GM12878 (cell line): ENCODE measurements around the gene PTPRU. TPM values are rescaled to one million over a fixed set of nuclear protein-coding genes. Genes with fewer than 3 reads are reported as not detected.

Source experiments
- ATAC-seq: fragments of 200-7000 bp; cut with Tn5 transposase; 3 replicates; pipeline ENCODE4 v1.9.1; 2020; ENCODE audit warnings: mild to moderate bottlenecking, moderate library complexity
- BruUV-seq: library from RNA; stranded (reverse); fragments of 400-500 nt; replicated peaks from 2 replicates; lab custom pipeline; 2021; lab: Mats Ljungman, UMichigan
- CTCF ChIA-PET: fragments of 300-600 bp; sonication (Branson Sonifier 250); formaldehyde crosslinking; extraction: SDS; loops from one replicate; lab custom pipeline; 2021; ENCODE audit warnings: inconsistent platforms; lab: Yijun Ruan, JAX
- POLR2A ChIA-PET: fragments of 350-600 bp; formaldehyde crosslinking; extraction: SDS; loops from one replicate; lab custom pipeline; 2021; ENCODE audit warnings: inconsistent platforms; lab: Charles Lee
- RAD21 ChIA-PET: fragments of 300-600 bp; sonication (Branson Sonifier 250); formaldehyde crosslinking; loops from one replicate; lab custom pipeline; 2023; ENCODE audit warnings: antibody characterized with exemption; ENCODE audit not compliant: unreplicated experiment; lab: Charles Lee
- SMC1A ChIA-PET: fragments of 300-600 bp; sonication (Branson Sonifier 250); formaldehyde crosslinking; loops from one replicate; lab custom pipeline; 2023; ENCODE audit not compliant: unreplicated experiment, uncharacterized antibody; lab: Charles Lee
- DNase-seq: peaks from one replicate; pipeline ENCODE4 v3.0.0-alpha.2; 2011; ENCODE audit warnings: low read depth, low spot score
- FAIRE-seq: peaks from 3 replicates; lab custom pipeline; 2011; peaks lifted over from hg19 to GRCh38; lab: Jason Lieb, UNC
- H2AFZ ChIP-seq: 2 replicates; pipeline ENCODE4 v1.6.0; 2011; ENCODE audit warnings: low read depth, low read length, control low read depth; ENCODE audit not compliant: control insufficient read depth
- H3K27ac ChIP-seq: 2 replicates; pipeline ENCODE4 v1.5.1; 2011; ENCODE audit warnings: control low read depth; ENCODE audit not compliant: control insufficient read depth, insufficient read depth
- H3K27me3 ChIP-seq, 2 experiments: replicated peaks in 1 of 2; 2 replicates each; pipeline versions ENCODE4 v1.6.0 to v1.6.1; 2011; ENCODE audit warnings: low read length in 1 of 2; ENCODE audit not compliant: control insufficient read depth in 2 of 2, insufficient read depth in 2 of 2
- H3K36me3 ChIP-seq, 2 experiments: 2 replicates each; pipeline ENCODE4 v1.5.1; 2011; ENCODE audit warnings: low read length in 1 of 2; ENCODE audit not compliant: control insufficient read depth in 2 of 2, insufficient read depth in 2 of 2
- H3K4me1 ChIP-seq: 2 replicates; pipeline ENCODE4 v1.6.1; 2011; ENCODE audit warnings: mild to moderate bottlenecking, low read length, moderate library complexity, mixed read lengths; ENCODE audit not compliant: control insufficient read depth, insufficient read depth
- H3K4me2 ChIP-seq: 2 replicates; pipeline ENCODE4 v1.6.0; 2011; ENCODE audit warnings: control low read depth; ENCODE audit not compliant: control insufficient read depth, insufficient read depth
- H3K4me3 ChIP-seq: fragments of 200-600 bp; sonication (generic); 2 replicates; pipeline ENCODE4 v1.5.1; 2016
- H3K79me2 ChIP-seq: 2 replicates; pipeline ENCODE4 v1.6.0; 2011; ENCODE audit warnings: low read length; ENCODE audit not compliant: control insufficient read depth, insufficient read depth
- H3K9ac ChIP-seq: 2 replicates; pipeline ENCODE4 v1.8.0; 2011; ENCODE audit warnings: low read length, control low read depth, mixed read lengths; ENCODE audit not compliant: control insufficient read depth, insufficient read depth
- H3K9me3 ChIP-seq: replicated peaks from 3 replicates; pipeline ENCODE4 v1.5.1; 2011; ENCODE audit warnings: mild to moderate bottlenecking, low read length; ENCODE audit not compliant: control insufficient read depth, insufficient read depth
- H4K20me1 ChIP-seq: 2 replicates; pipeline ENCODE4 v1.6.0; 2011; ENCODE audit not compliant: control insufficient read depth, insufficient read depth
- CREB1 ChIP-seq: IDR thresholded peaks from 2 replicates; pipeline ENCODE4 v1.6.1; 2012; ENCODE audit warnings: low read depth, mild to moderate bottlenecking, inconsistent platforms
- CREM ChIP-seq: IDR thresholded peaks from 2 replicates; pipeline ENCODE4 v1.6.1; 2014; ENCODE audit warnings: antibody characterized with exemption, low read depth
- EGR1 ChIP-seq, 2 experiments: IDR thresholded peaks; 1 replicate in 1 of 2; 2 replicates in 1 of 2; pipeline ENCODE4 v1.6.1; 2011 to 2012; ENCODE audit warnings: low read depth in 2 of 2, low read length in 2 of 2, borderline replicate concordance in 1 of 2, mild to moderate bottlenecking in 1 of 2, moderate library complexity in 1 of 2
- EP300 ChIP-seq, 2 experiments: fragments of 150-350 bp in 1 of 2; IDR thresholded peaks; 2 replicates each; pipeline ENCODE4 v1.6.1; 2011 to 2012; ENCODE audit warnings: low read depth in 2 of 2, low read length in 2 of 2, borderline replicate concordance in 1 of 2, improper control_type of control experiment in 1 of 2, inconsistent platforms in 1 of 2; ENCODE audit not compliant: control insufficient read depth in 1 of 2
- IKZF2 ChIP-seq, 2 experiments: fragments of 450-650 bp; IDR thresholded peaks; 2 replicates each; pipeline ENCODE4 v1.6.1; 2017; ENCODE audit warnings: mild to moderate bottlenecking in 2 of 2, moderate library complexity in 2 of 2
- MEF2A ChIP-seq: IDR thresholded peaks from 2 replicates; pipeline ENCODE4 v1.6.1; 2011; ENCODE audit warnings: low read depth, mild to moderate bottlenecking, low read length, moderate library complexity; ENCODE audit not compliant: insufficient read depth
- POU2F2 ChIP-seq: IDR thresholded peaks from 3 replicates; pipeline ENCODE4 v1.6.1; 2011; ENCODE audit warnings: low read depth, mild to moderate bottlenecking, low read length, borderline replicate concordance
- RFX5 ChIP-seq: IDR thresholded peaks from 2 replicates; pipeline ENCODE4 v1.6.1; 2011; ENCODE audit warnings: low read depth, low read length, improper control_type of control experiment
- RUNX3 ChIP-seq: IDR thresholded peaks from 2 replicates; pipeline ENCODE4 v1.6.1; 2012; ENCODE audit warnings: low read length, inconsistent platforms
- SIX5 ChIP-seq: IDR thresholded peaks from 2 replicates; pipeline ENCODE4 v1.6.1; 2011; ENCODE audit warnings: mild to moderate bottlenecking, low read depth, low read length, moderate library complexity; ENCODE audit not compliant: severe bottlenecking
- TARDBP ChIP-seq: IDR thresholded peaks from 2 replicates; pipeline ENCODE4 v1.6.1; 2016; ENCODE audit warnings: borderline replicate concordance
- ZNF384 ChIP-seq: IDR thresholded peaks from 2 replicates; pipeline ENCODE4 v1.6.1; 2012; ENCODE audit warnings: low read depth, mild to moderate bottlenecking, low read length, improper control_type of control experiment, borderline replicate concordance
- WGBS: methylation state at CpG from one replicate; pipeline ENCODE4 v1.1.6; 2016; ENCODE audit warnings: low lambda C conversion rate; ENCODE audit not compliant: insufficient replicate concordance, insufficient coverage; ENCODE audit errors: missing lambda C conversion rate; 5-methylcytosine and 5-hydroxymethylcytosine counted together
- in situ Hi-C: fragments of 300-500 bp; cut with MboI; formaldehyde crosslinking; loops from 9 replicates; pipeline ENCODE4 v1.14.3; 2018; ENCODE audit warnings: mixed read lengths
- intact Hi-C: fragments of 100-400 bp; cut with micrococcal nuclease; formaldehyde crosslinking; loops from one replicate; pipeline ENCODE4 v1.14.2; 2022; ENCODE audit not compliant: unreplicated experiment
- polyA plus RNA-seq, 11 experiments: library from polyadenylated mRNA; depleted of rRNA in 4 of 11; unstranded in 6 of 11; stranded (reverse) in 5 of 11; fragments of >200 nt; fragmentation: Nextera tagmentation in 4 of 11; fragmentation: Illumina TruSeq in 1 of 11; extraction: Ambion mirVana in 4 of 11; extraction: Trizol in 1 of 11; gene quantifications; 1 replicate in 1 of 11; 2 replicates in 10 of 11; pipeline versions ENCODE4 v1.2.1 to v1.2.3, GENCODE V29; 2011 to 2016; ENCODE audit warnings: inconsistent platforms in 2 of 11, missing spikeins in 2 of 11, low read depth in 1 of 11
- total RNA-seq, 4 experiments: library from RNA; depleted of rRNA in 3 of 4; stranded (reverse); fragments of >200 nt in 3 of 4; fragmentation: Illumina TruSeq in 1 of 4; extraction: Trizol in 1 of 4; gene quantifications; 2 replicates each; pipeline versions ENCODE4 v1.2.1 to v1.2.3, GENCODE V29; 2013 to 2021
- TF ChIP-seq, protein P1 (sequence below): IDR thresholded peaks from 2 replicates; pipeline ENCODE4 v1.6.1; 2012; ENCODE audit warnings: low read depth, low read length, improper control_type of control experiment
- TF ChIP-seq, protein P2 (sequence below): IDR thresholded peaks from 2 replicates; pipeline ENCODE4 v1.6.1; 2012; ENCODE audit warnings: low read length, inconsistent platforms
- TF ChIP-seq, protein P3 (sequence below): fragments of 450-650 bp; IDR thresholded peaks from 2 replicates; pipeline ENCODE4 v1.6.1; 2017; ENCODE audit warnings: mild to moderate bottlenecking, low read depth, inconsistent platforms; ENCODE audit not compliant: poor library complexity, severe bottlenecking

The PTPRU gene
- total and polyA plus RNA-seq, 10 of the 15 experiments (the other 5 are each of a cell fraction or from before 2014, with no cell fraction given) = 0.04 to 2.5 (median 0.73) TPM

- Histone ChIP-seq H3K4me3 (no peak overlapping the region), H3K9me3 (no peaks in the 10 kb centered on the region), H3K4me1 (no peaks in the 10 kb centered on the region), H3K27me3 (no peaks in the 10 kb centered on the region), H3K36me3 (no peaks in the 10 kb centered on the region), H3K27ac (no peak overlapping the region), H3K9ac (no peak overlapping the region), H3K79me2 (no peaks in the 10 kb centered on the region), H3K4me2 (no peak overlapping the region), H2AFZ (no peak overlapping the region), H4K20me1 (no peaks in the 10 kb centered on the region)
- ChIA-PET RAD21 (no interaction called here), POLR2A (no interaction called here), CTCF (no interaction called here), SMC1A (no interaction called here)
- intact Hi-C loops (no loop called here), in situ Hi-C loops (no loop called here)
- WGBS = 48% methylated on average over 10 of the region's 10 CpGs
- ATAC-seq (no peak), DNase-seq (no peak), FAIRE-seq (no peak)
- TF ChIP-seq, protein P1, sequence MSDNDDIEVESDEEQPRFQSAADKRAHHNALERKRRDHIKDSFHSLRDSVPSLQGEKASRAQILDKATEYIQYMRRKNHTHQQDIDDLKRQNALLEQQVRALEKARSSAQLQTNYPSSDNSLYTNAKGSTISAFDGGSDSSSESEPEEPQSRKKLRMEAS = no peak
- TF ChIP-seq TARDBP = no peak
- no peak for TF ChIP-seq ZNF384
- no peak for TF ChIP-seq RFX5
- no peak for TF ChIP-seq RUNX3
- TF ChIP-seq POU2F2 = no peak
- TF ChIP-seq, protein P2, sequence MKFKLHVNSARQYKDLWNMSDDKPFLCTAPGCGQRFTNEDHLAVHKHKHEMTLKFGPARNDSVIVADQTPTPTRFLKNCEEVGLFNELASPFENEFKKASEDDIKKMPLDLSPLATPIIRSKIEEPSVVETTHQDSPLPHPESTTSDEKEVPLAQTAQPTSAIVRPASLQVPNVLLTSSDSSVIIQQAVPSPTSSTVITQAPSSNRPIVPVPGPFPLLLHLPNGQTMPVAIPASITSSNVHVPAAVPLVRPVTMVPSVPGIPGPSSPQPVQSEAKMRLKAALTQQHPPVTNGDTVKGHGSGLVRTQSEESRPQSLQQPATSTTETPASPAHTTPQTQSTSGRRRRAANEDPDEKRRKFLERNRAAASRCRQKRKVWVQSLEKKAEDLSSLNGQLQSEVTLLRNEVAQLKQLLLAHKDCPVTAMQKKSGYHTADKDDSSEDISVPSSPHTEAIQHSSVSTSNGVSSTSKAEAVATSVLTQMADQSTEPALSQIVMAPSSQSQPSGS = no peak
- no peak for TF ChIP-seq SIX5
- TF ChIP-seq, protein P3, sequence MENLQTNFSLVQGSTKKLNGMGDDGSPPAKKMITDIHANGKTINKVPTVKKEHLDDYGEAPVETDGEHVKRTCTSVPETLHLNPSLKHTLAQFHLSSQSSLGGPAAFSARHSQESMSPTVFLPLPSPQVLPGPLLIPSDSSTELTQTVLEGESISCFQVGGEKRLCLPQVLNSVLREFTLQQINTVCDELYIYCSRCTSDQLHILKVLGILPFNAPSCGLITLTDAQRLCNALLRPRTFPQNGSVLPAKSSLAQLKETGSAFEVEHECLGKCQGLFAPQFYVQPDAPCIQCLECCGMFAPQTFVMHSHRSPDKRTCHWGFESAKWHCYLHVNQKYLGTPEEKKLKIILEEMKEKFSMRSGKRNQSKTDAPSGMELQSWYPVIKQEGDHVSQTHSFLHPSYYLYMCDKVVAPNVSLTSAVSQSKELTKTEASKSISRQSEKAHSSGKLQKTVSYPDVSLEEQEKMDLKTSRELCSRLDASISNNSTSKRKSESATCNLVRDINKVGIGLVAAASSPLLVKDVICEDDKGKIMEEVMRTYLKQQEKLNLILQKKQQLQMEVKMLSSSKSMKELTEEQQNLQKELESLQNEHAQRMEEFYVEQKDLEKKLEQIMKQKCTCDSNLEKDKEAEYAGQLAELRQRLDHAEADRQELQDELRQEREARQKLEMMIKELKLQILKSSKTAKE = no peak
- TF ChIP-seq CREB1 = no peak
- TF ChIP-seq EGR1 (IDR thresholded peaks at IDR 0.05; ENCODE audit: borderline replicate concordance in 1 of 2, low read depth in 2 of 2, low read length in 2 of 2) = no peak
- no peak for TF ChIP-seq MEF2A
- TF ChIP-seq IKZF2 (IDR thresholded peaks at IDR 0.05) = no peak
- TF ChIP-seq CREM = no peak
- TF ChIP-seq EP300 (IDR thresholded peaks at IDR 0.05; ENCODE audit: borderline replicate concordance in 1 of 2, control insufficient read depth in 1 of 2, low read depth in 2 of 2, low read length in 2 of 2) = no peak
- no TSS peak for BruUV-seq
Measured at GRCh38 chr1:29324202-29324601, 87.9 kb downstream of the PTPRU start.
